ENCODE data around the gene GXYLT2. TPM values are rescaled to one million over a fixed set of nuclear protein-coding genes. Genes with fewer than 3 reads are reported as not detected.

The GXYLT2 gene
- polyA plus RNA-seq, 1 donor from 2014 or later = not detected

- H3K36me3 Mint-ChIP-seq = no peaks in the 10 kb centered on the region
- H3K4me3 Mint-ChIP-seq = no peak overlapping the region
- H3K27ac Mint-ChIP-seq = no peak overlapping the region
- H3K9me3 Mint-ChIP-seq = peaks cover 0 to 1% (median 0%) of the 10 kb centered on the region in 3 donors
- H3K27me3 Mint-ChIP-seq = peaks cover 2% of the 10 kb centered on the region
- peaks cover 0 to 2% (median 0%) of the 10 kb centered on the region in 3 donors for H3K4me1 Mint-ChIP-seq
These were observed 53.4 kb downstream of the GXYLT2 start for GRCh38 chr3:72941245-72941644.

- Mint-ChIP-seq H3K9me3 (peaks cover 0 to 1% (median 0%) of the 10 kb centered on the region in 3 donors), H3K27ac (no peak overlapping the region), H3K27me3 (peaks cover 5% of the 10 kb centered on the region), H3K4me1 (peaks cover 0 to 2% (median 0%) of the 10 kb centered on the region in 3 donors), H3K36me3 (no peaks in the 10 kb centered on the region), H3K4me3 (no peak overlapping the region)
These were observed 54.6 kb downstream of the GXYLT2 start for GRCh38 chr3:72942427-72942826.

DNA sequence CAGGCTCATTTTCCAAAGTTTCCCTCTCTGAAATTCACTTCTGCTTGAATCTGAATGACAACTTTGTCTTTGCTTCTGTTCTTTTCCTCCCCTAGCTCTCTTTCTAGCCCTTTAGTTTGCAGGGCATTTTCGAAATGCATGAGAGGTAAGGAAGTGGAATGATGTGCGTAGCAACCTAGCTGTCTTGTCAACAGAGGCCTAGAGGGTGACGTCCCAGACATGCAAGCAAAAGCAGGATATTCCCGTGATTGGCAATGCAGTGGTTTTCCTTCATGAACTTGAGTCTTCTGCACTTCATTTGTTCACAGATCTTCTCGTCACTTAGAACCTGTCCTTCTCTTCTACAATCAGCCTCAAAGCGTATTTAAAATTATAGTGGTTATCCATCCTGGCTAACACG is 56.9 kb downstream of the GXYLT2 start:
- no peak overlapping the region for H3K27ac Mint-ChIP-seq
- no peaks in the 10 kb centered on the region for H3K4me1 Mint-ChIP-seq
- no peaks in the 10 kb centered on the region for H3K36me3 Mint-ChIP-seq
- H3K9me3 Mint-ChIP-seq = peaks cover 0 to 1% (median 0%) of the 10 kb centered on the region in 3 donors
- H3K4me3 Mint-ChIP-seq = no peak overlapping the region
- peaks cover 7% of the 10 kb centered on the region for H3K27me3 Mint-ChIP-seq

DNA sequence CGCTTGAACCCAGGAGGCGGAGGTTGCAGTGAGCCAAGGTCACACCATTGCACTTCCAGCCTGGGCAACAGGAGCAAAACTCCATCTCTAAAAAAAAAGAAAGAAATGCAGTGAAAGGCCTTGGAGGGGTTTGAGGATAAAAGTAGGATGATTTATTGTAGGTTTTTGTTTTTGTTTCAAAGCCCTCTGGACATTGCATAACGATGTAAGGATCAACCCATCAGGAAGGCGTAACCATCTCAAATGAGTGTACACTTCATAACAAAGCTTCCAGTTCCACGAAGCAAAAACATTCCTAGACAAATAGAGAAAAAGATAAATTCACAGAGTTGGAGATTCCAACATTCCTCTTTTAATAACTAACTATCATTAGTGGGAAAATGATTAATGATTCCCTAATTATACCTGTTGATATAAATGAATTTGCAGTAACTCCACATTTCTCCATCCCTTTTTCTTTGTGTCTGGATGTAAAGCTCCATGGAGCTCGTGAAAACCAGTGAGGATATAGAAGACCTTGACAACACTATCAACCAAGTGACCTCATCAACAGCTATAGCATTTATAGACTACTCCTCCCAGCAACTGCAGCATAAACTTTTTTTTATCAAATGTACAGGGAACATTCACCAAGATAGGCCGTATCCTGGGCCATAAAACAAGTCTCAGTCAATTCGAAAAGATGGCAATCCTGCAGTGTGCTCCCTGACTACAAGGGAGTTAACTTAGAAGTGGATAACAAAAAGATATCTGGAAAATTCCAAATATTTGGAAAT is 60.1 kb downstream of the GXYLT2 start:
- Mint-ChIP-seq H3K4me3 (no peak overlapping the region), H3K27ac (no peak overlapping the region), H3K36me3 (no peaks in the 10 kb centered on the region), H3K9me3 (peaks cover 0 to 1% (median 0%) of the 10 kb centered on the region in 3 donors), H3K27me3 (peaks cover 15% of the 10 kb centered on the region), H3K4me1 (peaks cover 0 to 4% (median 3%) of the 10 kb centered on the region in 3 donors)

DNA sequence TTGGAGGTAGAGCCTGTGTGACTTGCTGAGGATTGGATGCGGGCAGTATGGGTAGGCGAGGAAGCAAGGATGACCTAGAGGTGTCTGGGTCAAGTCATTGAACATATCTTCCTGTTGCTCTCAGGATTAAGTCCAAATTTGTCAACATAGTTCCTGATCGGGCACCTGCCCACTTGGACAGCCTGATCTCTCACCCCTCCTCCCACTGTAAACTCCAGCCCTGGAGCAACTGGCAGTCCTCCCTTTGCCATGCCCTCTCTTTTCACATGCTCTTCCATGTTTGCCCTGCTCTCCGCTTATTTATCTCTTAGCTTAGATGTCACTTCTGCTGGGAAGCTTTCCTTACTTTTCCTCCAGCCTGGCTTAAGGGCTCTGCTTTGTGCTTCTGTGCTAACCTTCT is 61.2 kb downstream of the GXYLT2 start:
- Mint-ChIP-seq H3K4me3 (no peak overlapping the region), H3K9me3 (peaks cover 0 to 1% (median 0%) of the 10 kb centered on the region in 3 donors), H3K36me3 (no peaks in the 10 kb centered on the region), H3K4me1 (peaks cover 0 to 4% (median 3%) of the 10 kb centered on the region in 3 donors), H3K27me3 (peaks cover 15% of the 10 kb centered on the region), H3K27ac (no peak overlapping the region)

GRCh38 chr3:72950372-72950771 is 62.5 kb downstream of the GXYLT2 start:
- Mint-ChIP-seq H3K27me3 (peaks cover 15% of the 10 kb centered on the region), H3K9me3 (no peaks in the 10 kb centered on the region), H3K36me3 (no peaks in the 10 kb centered on the region), H3K27ac (no peak overlapping the region), H3K4me3 (no peak overlapping the region), H3K4me1 (peaks cover 0 to 4% (median 3%) of the 10 kb centered on the region in 3 donors)

DNA sequence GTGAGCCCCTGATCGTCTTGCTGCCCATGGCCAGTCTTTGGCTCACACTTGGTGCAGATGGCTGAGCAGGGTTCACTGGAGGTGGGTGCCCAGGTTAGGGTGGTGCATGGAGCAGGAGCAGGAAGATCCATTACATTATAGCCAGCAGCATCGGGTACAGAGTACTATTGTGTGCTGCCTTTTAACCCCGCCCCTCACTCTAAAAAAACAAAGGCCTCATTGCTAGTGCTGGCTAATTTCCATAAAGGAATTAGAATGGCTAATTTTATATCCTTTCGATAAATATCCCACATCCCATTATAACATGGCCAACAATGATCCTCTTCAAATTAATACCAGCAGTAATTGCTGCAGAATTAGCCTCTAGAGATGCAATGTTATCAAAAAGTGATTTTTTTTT is 63.0 kb downstream of the GXYLT2 start:
- Mint-ChIP-seq H3K9me3 (no peaks in the 10 kb centered on the region), H3K4me3 (no peak overlapping the region), H3K27ac (no peak overlapping the region), H3K4me1 (peaks cover 0 to 4% (median 3%) of the 10 kb centered on the region in 3 donors), H3K27me3 (peaks cover 17% of the 10 kb centered on the region), H3K36me3 (no peaks in the 10 kb centered on the region)

DNA sequence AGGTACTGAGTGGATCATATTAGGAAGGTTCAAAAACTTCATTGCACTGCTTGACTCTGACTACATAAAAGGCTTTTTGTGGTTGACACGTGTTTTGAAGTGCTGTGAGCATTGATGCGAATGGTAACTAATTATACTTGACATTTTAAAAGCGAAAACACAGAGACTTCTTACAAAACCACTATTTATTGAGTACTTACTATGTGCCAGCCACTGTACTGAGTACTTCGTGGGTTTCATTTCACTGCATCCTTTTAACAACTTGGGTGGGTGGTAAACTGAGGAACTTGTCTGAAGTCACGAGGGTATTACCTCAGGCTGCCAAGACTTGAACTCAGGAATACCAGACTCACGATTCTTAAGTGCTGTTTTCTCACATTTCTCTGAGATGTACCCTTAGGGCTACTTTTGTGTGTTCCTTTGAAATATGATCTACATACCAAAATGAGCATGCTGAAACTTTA is 63.4 kb downstream of the GXYLT2 start:
- Mint-ChIP-seq H3K4me3 (no peak overlapping the region), H3K36me3 (no peaks in the 10 kb centered on the region), H3K27ac (no peak overlapping the region), H3K27me3 (peaks cover 21% of the 10 kb centered on the region), H3K4me1 (peaks cover 0 to 4% (median 3%) of the 10 kb centered on the region in 3 donors), H3K9me3 (no peaks in the 10 kb centered on the region)

- Mint-ChIP-seq H3K4me1 (peaks cover 0 to 7% (median 3%) of the 10 kb centered on the region in 3 donors), H3K27ac (no peak overlapping the region), H3K27me3 (peaks cover 19% of the 10 kb centered on the region), H3K36me3 (no peaks in the 10 kb centered on the region), H3K9me3 (no peaks in the 10 kb centered on the region), H3K4me3 (no peak overlapping the region)
These were observed 65.6 kb downstream of the GXYLT2 start for GRCh38 chr3:72953325-72953956.

GRCh38 chr3:72957297-72957696 is 69.5 kb downstream of the GXYLT2 start:
- Mint-ChIP-seq H3K4me3 (no peak overlapping the region), H3K36me3 (no peaks in the 10 kb centered on the region), H3K4me1 (peaks cover 2 to 4% (median 3%) of the 10 kb centered on the region in 3 donors), H3K27me3 (peaks cover 16% of the 10 kb centered on the region), H3K9me3 (no peaks in the 10 kb centered on the region), H3K27ac (no peak overlapping the region)

DNA sequence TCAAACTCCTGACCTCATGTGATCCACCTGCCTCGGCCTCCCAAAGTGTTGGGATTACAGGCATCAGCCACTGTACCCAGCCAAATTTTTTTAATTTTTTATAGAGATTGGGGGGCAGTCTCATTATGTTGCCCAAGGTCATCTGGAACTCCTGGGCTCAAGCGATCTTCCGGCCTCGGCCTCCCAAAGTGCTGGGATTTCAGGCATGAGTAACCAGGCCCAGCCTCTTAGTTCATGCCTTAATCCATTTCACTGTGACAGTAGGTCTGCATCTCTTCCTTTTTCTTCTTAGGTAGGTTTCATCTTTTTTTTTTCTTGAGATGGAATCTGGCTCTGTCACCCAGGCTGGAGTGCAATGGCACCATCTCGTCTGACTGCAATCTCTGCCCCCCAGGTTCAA is 71.5 kb downstream of the GXYLT2 start:
- no peak overlapping the region for H3K27ac Mint-ChIP-seq
- H3K4me3 Mint-ChIP-seq = no peak overlapping the region
- no peaks in the 10 kb centered on the region for H3K9me3 Mint-ChIP-seq
- peaks cover 11% of the 10 kb centered on the region for H3K27me3 Mint-ChIP-seq
- no peaks in the 10 kb centered on the region for H3K36me3 Mint-ChIP-seq
- peaks cover 3 to 7% (median 3%) of the 10 kb centered on the region in 3 donors for H3K4me1 Mint-ChIP-seq

DNA sequence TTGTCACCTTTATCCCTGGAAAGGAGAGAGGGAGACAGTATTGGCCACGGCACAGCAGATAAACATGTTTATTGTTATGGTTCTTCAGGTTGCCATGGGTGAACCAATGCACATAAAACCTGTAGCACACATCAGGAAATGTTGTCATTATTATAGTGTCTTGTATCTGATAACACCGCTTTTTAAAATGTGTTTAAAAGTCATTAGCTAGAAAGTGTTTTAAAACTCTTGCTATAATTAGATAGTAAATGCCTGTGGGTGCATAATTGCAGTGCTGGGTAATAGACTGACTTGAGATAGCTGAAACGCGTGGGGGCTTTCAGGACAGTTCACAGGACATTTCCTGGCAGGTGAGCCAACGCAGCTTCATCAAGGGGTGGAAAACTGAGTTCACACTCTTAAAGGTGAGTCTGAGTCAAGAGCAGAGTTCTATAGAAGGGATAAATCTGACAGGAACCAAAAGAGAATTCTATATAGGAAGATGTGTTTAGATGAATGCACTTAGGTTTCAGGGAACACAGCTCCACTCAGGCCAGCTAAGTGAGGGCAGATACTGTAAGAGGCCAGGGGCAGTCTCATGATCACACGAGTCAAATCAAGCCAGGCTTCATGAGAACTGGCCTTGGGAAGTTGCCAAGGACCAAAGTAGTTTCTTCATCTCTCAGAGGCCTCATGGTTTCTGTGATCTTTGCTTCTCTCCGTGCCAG is 73.1 kb downstream of the GXYLT2 start:
- no peaks in the 10 kb centered on the region for H3K36me3 Mint-ChIP-seq
- H3K27ac Mint-ChIP-seq = no peak overlapping the region
- no peaks in the 10 kb centered on the region for H3K9me3 Mint-ChIP-seq
- H3K27me3 Mint-ChIP-seq = peaks cover 9% of the 10 kb centered on the region
- H3K4me3 Mint-ChIP-seq = no peak overlapping the region
- peaks cover 12 to 21% (median 17%) of the 10 kb centered on the region in 3 donors for H3K4me1 Mint-ChIP-seq

- H3K27me3 Mint-ChIP-seq = peaks cover 7% of the 10 kb centered on the region
- no peaks in the 10 kb centered on the region for H3K36me3 Mint-ChIP-seq
- no peak overlapping the region for H3K4me3 Mint-ChIP-seq
- H3K27ac Mint-ChIP-seq = no peak overlapping the region
- H3K4me1 Mint-ChIP-seq = peaks cover 12 to 21% (median 14%) of the 10 kb centered on the region in 3 donors
- no peaks in the 10 kb centered on the region for H3K9me3 Mint-ChIP-seq
These were observed 73.9 kb downstream of the GXYLT2 start for GRCh38 chr3:72961752-72962151.

GRCh38 chr3:72962317-72962716 is 74.5 kb downstream of the GXYLT2 start:
- Mint-ChIP-seq H3K27me3 (peaks cover 6% of the 10 kb centered on the region), H3K9me3 (no peaks in the 10 kb centered on the region), H3K27ac (no peak overlapping the region), H3K4me3 (no peak overlapping the region), H3K36me3 (no peaks in the 10 kb centered on the region), H3K4me1 (peaks cover 12 to 21% (median 14%) of the 10 kb centered on the region in 3 donors)

DNA sequence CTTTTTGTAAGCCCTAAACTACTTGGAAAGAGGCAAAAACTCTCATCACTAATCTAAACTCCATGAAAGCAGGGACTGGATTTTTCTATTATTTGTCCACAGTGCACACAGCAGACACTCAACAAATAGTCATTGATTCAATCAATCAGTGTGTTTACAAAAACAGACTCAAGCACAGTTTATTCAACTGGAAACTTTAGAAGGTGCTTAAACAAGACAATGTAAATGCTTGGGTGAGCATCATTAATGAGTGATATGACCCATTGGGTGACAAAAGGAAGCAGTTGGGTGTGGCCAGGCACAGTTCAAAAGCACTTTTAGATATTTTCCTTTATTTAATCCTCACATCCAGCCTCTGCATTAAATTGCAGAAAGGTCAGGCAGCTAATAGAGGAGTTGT is 76.8 kb downstream of the GXYLT2 start:
- Mint-ChIP-seq H3K9me3 (no peaks in the 10 kb centered on the region), H3K4me3 (peak overlapping the region in 1 of 4 donors; percentile 39), H3K4me1 (peaks cover 12 to 21% (median 14%) of the 10 kb centered on the region in 3 donors), H3K27me3 (peaks cover 4% of the 10 kb centered on the region), H3K27ac (no peak overlapping the region), H3K36me3 (no peaks in the 10 kb centered on the region)
